K562 (cell line): ENCODE measurements around the gene TOR1AIP2. TPM values are rescaled to one million over a fixed set of nuclear protein-coding genes. Genes with fewer than 3 reads are reported as not detected.

Experiments used
- CBX5 ChIP-seq: IDR thresholded peaks from 2 replicates; pipeline ENCODE4 v1.6.1; 2014; ENCODE audit warnings: low read depth, borderline replicate concordance
- CC2D1A ChIP-seq: fragments of 450-650 bp; IDR thresholded peaks from 2 replicates; pipeline ENCODE4 v1.6.1; 2017; ENCODE audit warnings: mild to moderate bottlenecking
- CCNT2 ChIP-seq: IDR thresholded peaks from 2 replicates; pipeline ENCODE4 v1.6.1; 2011; ENCODE audit warnings: borderline replicate concordance, low read depth, mild to moderate bottlenecking, moderate library complexity, mixed read lengths, low read length; ENCODE audit not compliant: insufficient read length; ENCODE audit errors: extremely low read depth
- CREBBP ChIP-seq: IDR thresholded peaks from one replicate; pipeline ENCODE4 v1.6.1; 2012; ENCODE audit warnings: low read depth, mild to moderate bottlenecking, control low read depth, inconsistent platforms, low read length
- DPF2 ChIP-seq: fragments of 450-650 bp; IDR thresholded peaks from 2 replicates; pipeline ENCODE4 v1.6.1; 2016
- E2F6 ChIP-seq, 2 experiments: IDR thresholded peaks; 2 replicates each; pipeline ENCODE4 v1.6.1; 2011; ENCODE audit warnings: borderline replicate concordance in 1 of 2, control low read depth in 1 of 2, low read depth in 1 of 2, low read length in 1 of 2, mild to moderate bottlenecking in 1 of 2, mixed read lengths in 1 of 2, moderate library complexity in 1 of 2; ENCODE audit not compliant: insufficient read depth in 1 of 2, insufficient read length in 1 of 2, poor library complexity in 1 of 2, severe bottlenecking in 1 of 2; ENCODE audit errors: extremely low read depth in 1 of 2
- EGR1 ChIP-seq: fragments of 450-650 bp; conservative IDR thresholded peaks from 2 replicates; pipeline ENCODE4 v1.6.1; 2017; ENCODE audit warnings: mild to moderate bottlenecking
- FOXA1 ChIP-seq: fragments of 450-650 bp; IDR thresholded peaks from 2 replicates; pipeline ENCODE4 v1.6.1; 2016; ENCODE audit warnings: mild to moderate bottlenecking, borderline replicate concordance
- ILF3 ChIP-seq: fragments of 450-650 bp; IDR thresholded peaks from 2 replicates; pipeline ENCODE4 v1.6.1; 2018; ENCODE audit warnings: antibody characterized with exemption, mild to moderate bottlenecking, moderate library complexity, borderline replicate concordance
- KAT2B ChIP-seq: IDR thresholded peaks from one replicate; pipeline ENCODE4 v1.6.1; 2012; ENCODE audit warnings: low read depth, mild to moderate bottlenecking, control low read depth, inconsistent platforms, low read length, moderate library complexity
- KLF10 ChIP-seq: fragments of 250-450 bp; sonication (Bioruptor Pico); IDR thresholded peaks from 2 replicates; pipeline ENCODE4 v1.6.1; 2021; ENCODE audit warnings: matching md5 sums
- MCM7 ChIP-seq, 2 experiments: fragments of 450-650 bp; IDR thresholded peaks; 2 replicates each; pipeline ENCODE4 v1.6.1; 2016 to 2018
- NFRKB ChIP-seq: fragments of 450-650 bp; IDR thresholded peaks from 2 replicates; pipeline ENCODE4 v1.6.1; 2016; ENCODE audit warnings: low read depth
- NR2C2 ChIP-seq, 2 experiments: fragments of 200-800 bp in 1 of 2; sonication (Bioruptor generic) in 1 of 2; sonication (generic) in 1 of 2; formaldehyde crosslinking in 1 of 2; IDR thresholded peaks; 2 replicates each; pipeline versions ENCODE4 v1.6.1 to v1.8.0; 2016 to 2022; ENCODE audit warnings: mild to moderate bottlenecking in 1 of 2, missing compliant biosample characterization in 1 of 2, missing genetic modification characterization in 1 of 2, missing genetic modification reagents in 1 of 2
- SMARCC2 ChIP-seq: fragments of 450-650 bp; IDR thresholded peaks from 2 replicates; pipeline ENCODE4 v1.6.1; 2017; ENCODE audit warnings: antibody characterized with exemption, moderate library complexity, mild to moderate bottlenecking, low read depth
- SRSF7 ChIP-seq: fragments of 200-400 bp; formaldehyde crosslinking; optimal IDR thresholded peaks from 2 replicates; pipeline ENCODE3; 2017; ENCODE audit warnings: mild to moderate bottlenecking, low read depth, low read length
- YY1 ChIP-seq, 3 experiments: IDR thresholded peaks; 2 replicates each; pipeline ENCODE4 v1.6.1; 2011; ENCODE audit warnings: low read length in 2 of 3, mild to moderate bottlenecking in 2 of 3, moderate library complexity in 2 of 3, borderline replicate concordance in 1 of 3, control low read depth in 1 of 3, low read depth in 1 of 3; ENCODE audit not compliant: insufficient read depth in 3 of 3, insufficient replicate concordance in 2 of 3, control insufficient read depth in 1 of 3, insufficient read length in 1 of 3; ENCODE audit errors: extremely low read depth in 1 of 3
- ZC3H8 ChIP-seq: fragments of 450-650 bp; IDR thresholded peaks from 2 replicates; pipeline ENCODE4 v1.6.1; 2017
- ZEB2 ChIP-seq: fragments of 450-650 bp; IDR thresholded peaks from 2 replicates; pipeline ENCODE4 v1.6.1; 2016
- ZHX1 ChIP-seq: fragments of 150-350 bp; conservative IDR thresholded peaks from 2 replicates; pipeline ENCODE4 v1.6.1; 2014; ENCODE audit warnings: low read length
- ZMIZ1 ChIP-seq, 2 experiments: fragments of 150-350 bp in 1 of 2; IDR thresholded peaks; 2 replicates each; pipeline ENCODE4 v1.6.1; 2012 to 2016; ENCODE audit warnings: low read depth in 2 of 2, low read length in 2 of 2, mild to moderate bottlenecking in 1 of 2, moderate library complexity in 1 of 2
- polyA plus RNA-seq, 8 experiments: library from polyadenylated mRNA; depleted of rRNA in 4 of 8; stranded (reverse) in 5 of 8; unstranded in 3 of 8; fragments of >200 nt; fragmentation: Nextera tagmentation in 2 of 8; fragmentation: Illumina TruSeq in 1 of 8; extraction: Ambion mirVana in 2 of 8; extraction: Trizol in 1 of 8; gene quantifications; 2 replicates each; pipeline versions ENCODE4 v1.2.1 to v1.2.3, GENCODE V29; 2011 to 2014; ENCODE audit warnings: inconsistent platforms in 1 of 8, missing spikeins in 1 of 8
- total RNA-seq, 7 experiments: library from RNA; depleted of rRNA in 6 of 7; stranded (reverse); fragments of >200 nt in 6 of 7; fragmentation: Illumina TruSeq in 2 of 7; extraction: Trizol in 2 of 7; gene quantifications; 2 replicates each; pipeline versions ENCODE4 v1.2.1 to v1.2.3, GENCODE V29; 2011 to 2021; ENCODE audit warnings: low replicate concordance in 1 of 7

The TOR1AIP2 gene
- total and polyA plus RNA-seq, 9 of the 15 experiments (the other 6 are each of a cell fraction or from before 2014, with no cell fraction given) = 16.7 to 122 (median 41.4) TPM

- TF ChIP-seq SMARCC2 = peak; percentile 80
- TF ChIP-seq NR2C2 (CRISPR knock-in tag; IDR thresholded peaks at IDR 0.05) = peak; percentile 73; the same call in 1 of the 2 replicates
- TF ChIP-seq NR2C2 (tag; IDR thresholded peaks at IDR 0.05) = peak; percentile 84
- TF ChIP-seq ZHX1 = no peak
- TF ChIP-seq CCNT2 = peak; percentile 30
- TF ChIP-seq DPF2 = peak; percentile 93
- peak in 1 of 2 experiments; percentile 40 for TF ChIP-seq E2F6 (IDR thresholded peaks at IDR 0.05; ENCODE audit: borderline replicate concordance in 1 of 2, extremely low read depth in 1 of 2, insufficient read depth in 1 of 2, insufficient read length in 1 of 2, low read depth in 1 of 2, low read length in 1 of 2, poor library complexity in 1 of 2, severe bottlenecking in 1 of 2)
- TF ChIP-seq ILF3 = no peak
- no peak for TF ChIP-seq ZC3H8
- TF ChIP-seq EGR1 = peak; percentile 98
- peak; percentile 64; the same call in 1 of the 2 replicates for TF ChIP-seq CBX5
- TF ChIP-seq KLF10 (CRISPR knock-in tag) = no peak
- no peak for TF ChIP-seq SRSF7
- TF ChIP-seq CREBBP = no peak
- TF ChIP-seq NFRKB = no peak
- no peak for TF ChIP-seq FOXA1
- TF ChIP-seq MCM7 (IDR thresholded peaks at IDR 0.05) = no peak
- TF ChIP-seq CC2D1A = 0 out of 2 replicates have a peak, but pooled peaks have one; percentile 26
- TF ChIP-seq ZEB2 = no peak
- TF ChIP-seq KAT2B = no peak
- TF ChIP-seq YY1 (IDR thresholded peaks at IDR 0.05; ENCODE audit: borderline replicate concordance in 1 of 3, control insufficient read depth in 1 of 3, extremely low read depth in 1 of 3, insufficient read depth in 3 of 3, insufficient read length in 1 of 3, insufficient replicate concordance in 2 of 3, low read depth in 1 of 3, low read length in 2 of 3) = no peak
- no peak for TF ChIP-seq ZMIZ1 (IDR thresholded peaks at IDR 0.05; ENCODE audit: low read depth in 2 of 2, low read length in 2 of 2)
Observed at GRCh38 chr1:179818743-179819173, 58.8 kb downstream of the TOR1AIP2 start (continued).
